ENCODE results near the gene CDADC1. TPM values are rescaled to one million over a fixed set of nuclear protein-coding genes. Genes with fewer than 3 reads are reported as not detected.

The CDADC1 gene
- total RNA-seq, 1 donor from 2014 or later, result 9.4 TPM

GRCh38 chr13:49295244-49295643, 47.5 kb downstream of the CDADC1 start:
- DNase-seq (ENCODE audit: low spot score), result no peak

- DNase-seq (ENCODE audit: low spot score), result no peak
These were observed 48.9 kb downstream of the CDADC1 start for GRCh38 chr13:49296659-49297058.

- DNase-seq (ENCODE audit: low spot score), result no peak
These were observed 49.6 kb downstream of the CDADC1 start for GRCh38 chr13:49297338-49297737.

- DNase-seq (ENCODE audit: low spot score), result no peak
These were observed 50.7 kb downstream of the CDADC1 start for GRCh38 chr13:49298416-49298815.

- DNase-seq (ENCODE audit: low spot score), result no peak
These were observed 51.3 kb downstream of the CDADC1 start for GRCh38 chr13:49298903-49299605.

- no peak for DNase-seq (ENCODE audit: low spot score)
These were observed 52.6 kb downstream of the CDADC1 start for GRCh38 chr13:49300276-49300675.

- peak; percentile 66 for DNase-seq (ENCODE audit: low spot score)
These were observed 53.2 kb downstream of the CDADC1 start for GRCh38 chr13:49300739-49301589.

GRCh38 chr13:49302222-49302621, 54.5 kb downstream of the CDADC1 start:
- DNase-seq (ENCODE audit: low spot score), result no peak

GRCh38 chr13:49302817-49303216, 55.1 kb downstream of the CDADC1 start:
- no peak for DNase-seq (ENCODE audit: low spot score)

- no peak for DNase-seq (ENCODE audit: low spot score)
These were observed 56.0 kb downstream of the CDADC1 start for GRCh38 chr13:49303533-49304252.

- no peak for DNase-seq (ENCODE audit: low spot score)
These were observed 56.6 kb downstream of the CDADC1 start for GRCh38 chr13:49304356-49304755.

GRCh38 chr13:49304763-49305700, 57.3 kb downstream of the CDADC1 start:
- DNase-seq (ENCODE audit: low spot score), result no peak

GRCh38 chr13:49305792-49306425, 58.2 kb downstream of the CDADC1 start:
- no peak for DNase-seq (ENCODE audit: low spot score)

GRCh38 chr13:49307365-49307764, 59.6 kb downstream of the CDADC1 start:
- no peak for DNase-seq (ENCODE audit: low spot score)

- DNase-seq (ENCODE audit: low spot score), result peak; percentile 82
These were observed 60.6 kb downstream of the CDADC1 start for GRCh38 chr13:49308097-49308875.

GRCh38 chr13:49308921-49309408, 61.2 kb downstream of the CDADC1 start:
- DNase-seq (ENCODE audit: low spot score), result no peak

GRCh38 chr13:49310251-49310650, 62.5 kb downstream of the CDADC1 start:
- no peak for DNase-seq (ENCODE audit: low spot score)

GRCh38 chr13:49311816-49312215, 64.1 kb downstream of the CDADC1 start:
- DNase-seq (ENCODE audit: low spot score), result no peak

- no peak for DNase-seq (ENCODE audit: low spot score)
These were observed 66.7 kb downstream of the CDADC1 start for GRCh38 chr13:49314344-49314882.
